NCI-H524 (cell line): ENCODE data around the gene IFNA1.
"Not testable (repeated sequence)": the region's sequence is repeated elsewhere in the genome, so short reads cannot be mapped to it uniquely, and the experiment has no call there.

Source experiments
- DNase-seq, 2 experiments: peaks; one replicate each; lab custom pipeline; 2025; lab: John Stamatoyannopoulos, UW

IFNA1 gene

GRCh38 chr9:21449312-21449711, 9.1 kb downstream of the IFNA1 start:
- not testable (repeated sequence) for DNase-seq

GRCh38 chr9:21450733-21451394, 10.6 kb downstream of the IFNA1 start:
- no peak for DNase-seq

DNA sequence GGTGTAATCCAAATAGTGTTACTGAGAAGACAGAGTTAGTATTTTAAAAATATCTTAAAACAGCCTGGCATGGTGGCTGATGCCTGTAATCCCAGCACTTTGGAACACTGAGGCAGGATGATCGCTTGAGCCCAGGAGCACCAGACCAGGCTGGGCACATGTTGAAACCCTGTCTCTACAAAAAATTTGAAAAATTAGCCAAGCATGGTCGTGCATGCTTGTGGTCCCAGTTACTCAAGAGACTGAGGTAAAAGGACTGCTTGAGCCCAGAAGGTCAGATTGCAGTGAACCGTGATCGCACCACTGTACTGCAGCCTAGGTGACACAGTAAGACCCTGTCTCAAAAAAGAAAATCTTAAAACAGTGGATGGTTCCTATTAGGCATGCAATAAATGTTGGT, 12.4 kb downstream of the IFNA1 start:
- DNase-seq: no peak

GRCh38 chr9:21454149-21454548, 13.9 kb downstream of the IFNA1 start:
- DNase-seq: no peak

- peak in 1 of 2 experiments; percentile 43 for DNase-seq
Measured at GRCh38 chr9:21455320-21455719, 15.1 kb downstream of the IFNA1 start.

DNA sequence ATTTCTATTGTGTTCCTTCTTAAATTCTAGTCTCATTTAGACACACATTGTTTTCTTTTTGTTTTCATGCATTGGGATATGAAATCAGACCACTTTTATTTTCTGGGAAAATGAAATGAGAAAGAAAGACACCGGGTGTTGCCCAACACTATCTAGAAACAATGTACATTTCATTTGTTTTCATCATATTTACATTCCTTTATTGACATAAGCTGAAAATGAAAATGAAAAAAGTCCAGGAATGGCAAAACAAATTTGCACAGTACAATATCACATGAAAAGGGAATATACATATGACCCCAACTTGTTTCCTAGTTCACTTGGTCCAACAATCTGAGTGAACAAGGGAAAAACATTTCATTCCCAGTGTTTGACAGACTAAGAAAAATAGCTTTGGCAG, 21.1 kb downstream of the IFNA1 start:
- DNase-seq: no peak

GRCh38 chr9:21465138-21465537, 24.9 kb downstream of the IFNA1 start:
- DNase-seq: no peak

- DNase-seq: peak; percentile 3 to 63
Measured at GRCh38 chr9:21465859-21466518, 25.8 kb downstream of the IFNA1 start.

DNA sequence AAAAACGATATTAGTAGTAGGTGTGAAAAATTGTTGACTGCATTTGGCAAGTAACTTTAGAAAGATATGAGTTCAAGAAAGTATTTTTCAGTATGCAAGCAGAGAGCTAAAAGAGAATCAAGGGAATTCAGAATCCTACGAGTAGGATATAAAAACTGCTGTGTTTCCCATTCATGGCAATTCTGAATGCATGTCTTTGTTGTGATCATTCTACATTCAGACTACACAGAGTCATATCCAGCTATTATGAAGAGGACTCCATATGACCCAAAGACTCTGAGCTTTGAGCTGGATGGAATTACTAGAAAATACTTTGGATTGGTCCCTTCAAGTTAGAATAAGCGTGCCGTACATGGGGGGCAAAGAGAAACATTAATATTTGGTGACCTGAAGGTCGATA, 29.9 kb downstream of the IFNA1 start:
- no peak for DNase-seq

- no peak for DNase-seq
Measured at GRCh38 chr9:21473236-21473635, 33.0 kb downstream of the IFNA1 start.

DNA sequence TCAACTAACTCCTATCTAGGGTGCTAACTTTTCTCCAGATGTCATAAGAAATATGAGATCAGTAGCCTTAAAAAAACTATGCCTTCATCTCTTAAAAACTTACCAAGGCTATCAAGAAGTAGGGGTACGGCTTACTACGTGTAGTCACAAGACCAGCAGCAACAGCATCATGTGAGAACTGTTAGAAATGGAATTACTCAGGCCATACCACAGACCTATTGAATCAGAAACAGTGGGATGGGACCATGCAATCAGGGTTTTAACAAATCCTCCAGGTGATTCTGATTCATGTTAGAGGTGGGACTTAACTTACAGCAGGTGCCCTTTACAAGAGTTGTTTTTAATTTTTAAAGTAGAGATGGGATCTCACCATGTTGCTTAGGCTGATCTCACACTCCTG, 37.2 kb downstream of the IFNA1 start:
- DNase-seq: no peak

DNA sequence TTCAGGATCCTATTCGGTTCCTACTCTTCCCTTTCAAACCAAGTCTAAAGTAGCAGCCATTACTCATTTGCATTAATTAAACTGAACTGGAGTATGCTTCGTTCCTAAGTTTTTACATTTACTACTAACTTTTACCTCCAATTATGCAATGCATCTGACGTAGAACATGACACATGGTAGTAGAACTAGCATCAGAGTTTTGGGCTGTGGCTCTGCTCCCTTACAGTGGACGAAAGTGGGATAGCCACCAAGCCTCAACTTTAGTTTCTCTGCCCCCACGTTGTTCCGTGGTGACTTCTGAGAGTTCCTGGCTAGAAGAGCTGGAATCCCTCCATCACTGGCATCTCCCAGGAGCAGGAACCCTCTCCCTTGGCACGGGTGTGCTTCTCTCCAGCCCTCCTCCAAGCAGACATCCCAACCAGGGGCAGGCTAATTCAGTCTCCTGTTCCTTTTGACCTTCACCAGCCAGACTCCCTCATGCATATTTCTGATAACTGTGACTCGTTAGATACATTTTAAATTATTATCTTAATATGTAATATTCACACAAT, 39.0 kb downstream of the IFNA1 start:
- no peak for DNase-seq

DNA sequence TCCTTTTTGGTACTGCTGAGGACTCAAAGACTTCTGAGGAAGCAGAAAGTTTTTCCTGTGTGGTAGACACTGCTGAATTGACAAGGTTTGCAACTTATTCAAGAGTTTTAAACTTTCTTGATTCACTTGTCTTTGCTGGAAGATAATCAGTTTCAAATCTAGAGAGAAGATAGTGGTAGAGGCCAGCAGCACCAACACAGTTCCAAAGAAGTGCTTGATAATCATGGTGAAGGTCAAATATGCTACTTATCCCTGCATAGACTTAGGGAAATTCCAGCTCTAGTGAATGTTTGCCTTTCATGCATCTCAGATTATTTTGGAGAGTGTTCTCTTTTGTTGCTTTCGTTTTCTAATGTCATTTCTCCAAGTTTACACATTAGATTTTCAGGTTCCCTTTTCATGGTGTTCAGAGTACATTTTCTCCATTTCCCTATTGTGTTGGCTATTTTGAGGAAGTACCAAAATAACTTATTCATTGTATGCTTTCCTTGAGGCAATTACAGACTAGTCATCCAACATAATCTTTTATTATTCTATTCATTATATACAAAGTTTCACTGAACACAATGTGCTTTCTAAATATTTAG, 41.3 kb downstream of the IFNA1 start:
- no peak for DNase-seq

- no peak for DNase-seq
Measured at GRCh38 chr9:21482213-21482612, 42.0 kb downstream of the IFNA1 start, which contains the start of gene IFNE. Gene IFNE, minus strand, starts transcription at chr9:21482313. Its CDS starts 619 bp downstream, at chr9:21481694.
